Measurements from ENCODE around the gene PSMG3.

- TF ChIP-seq CTCF (conservative IDR thresholded peaks at IDR 0.05; ENCODE audit: low read depth in 2 of 2): no peak
- no peak for TF ChIP-seq EZH2 (IDR thresholded peaks at IDR 0.05; ENCODE audit: low read depth, unreplicated experiment)
- no peak for TF ChIP-seq POLR2AphosphoS5 (IDR thresholded peaks at IDR 0.05; ENCODE audit: low read depth)
- no peak for TF ChIP-seq CREB1 (CRISPR knock-in tag; IDR thresholded peaks at IDR 0.05; ENCODE audit: low read depth)
- TF ChIP-seq ETS1 (IDR thresholded peaks at IDR 0.05): no peak
These were observed 3.2 kb downstream of the PSMG3 start for GRCh38 chr7:1566687-1567048.
